Activated CD8-positive, alpha-beta memory T cell treated with anti-CD3 and anti-CD28 coated beads, Interleukin-2, amount 10 ng/mL, durations not matched to agents 7 days and 5 days (primary cell): Measurements from ENCODE around the gene GSDME. TPM values are rescaled to one million over a fixed set of nuclear protein-coding genes. Genes with fewer than 3 reads are reported as not detected.

Experiments
- ATAC-seq: fragments of 150-1000 bp; cut with Tn5 transposase; one replicate; pipeline ENCODE4 v1.10.0; 2021; ENCODE audit warnings: moderate library complexity
- CTCF ChIA-PET: fragments of 350-600 bp; sonication (Branson Sonifier 250); formaldehyde crosslinking; loops from one replicate; lab custom pipeline; 2021; ENCODE audit warnings: antibody characterized with exemption; lab: Charles Lee
- DNase-seq: peaks from one replicate; pipeline ENCODE4 v3.0.0-alpha.2; 2020
- H3K27ac Mint-ChIP-seq: one replicate; pipeline ENCODE4 v1.8.0; 2021; ENCODE audit warnings: mild to moderate bottlenecking, mixed read lengths
- H3K27me3 Mint-ChIP-seq: one replicate; pipeline ENCODE4 v1.8.0; 2021; ENCODE audit warnings: mixed read lengths
- H3K36me3 Mint-ChIP-seq: one replicate; pipeline ENCODE4 v1.8.0; 2021; ENCODE audit warnings: mild to moderate bottlenecking, mixed read lengths
- H3K4me1 Mint-ChIP-seq: one replicate; pipeline ENCODE4 v1.8.0; 2021; ENCODE audit warnings: mixed read lengths
- H3K4me3 Mint-ChIP-seq: one replicate; pipeline ENCODE4 v1.8.0; 2021; ENCODE audit warnings: mild to moderate bottlenecking, moderate library complexity, mixed read lengths
- H3K9me3 Mint-ChIP-seq: one replicate; pipeline ENCODE4 v1.8.0; 2022; ENCODE audit warnings: low read depth, mixed read lengths
- total RNA-seq, 2 experiments: library from RNA; stranded (reverse); gene quantifications; one replicate each; pipeline ENCODE4 v1.2.3, GENCODE V29; 2021

The GSDME gene
- total RNA-seq, 2 experiments from 2014 or later = 0.96 to 4.5 TPM

- Mint-ChIP-seq H3K4me1 (peaks cover 4% of the 10 kb centered on the region), H3K9me3 (no peaks in the 10 kb centered on the region), H3K4me3 (peak overlapping the region; percentile 30), H3K27me3 (no peaks in the 10 kb centered on the region), H3K36me3 (peaks cover 7% of the 10 kb centered on the region), H3K27ac (peak overlapping the region; percentile 7)
- DNase-seq (no peak), ATAC-seq (no peak)
- CTCF ChIA-PET = no interaction called here
Observed at GRCh38 chr7:24653316-24654085, 103.8 kb downstream of the GSDME start.

GRCh38 chr7:24652251-24652939, 104.9 kb downstream of the GSDME start:
- Mint-ChIP-seq H3K27me3 (no peaks in the 10 kb centered on the region), H3K27ac (no peak overlapping the region), H3K36me3 (peaks cover 3% of the 10 kb centered on the region), H3K4me1 (peaks cover 4% of the 10 kb centered on the region), H3K4me3 (no peak overlapping the region), H3K9me3 (no peaks in the 10 kb centered on the region)
- no peak for DNase-seq
- CTCF ChIA-PET = no interaction called here
- no peak for ATAC-seq

Other genes with a start within 250 kb of the GSDME start
- 10 to 100 TPM; 17.4 to 28.1 TPM for gene PALS2, start 184.0 kb downstream of the GSDME start, total RNA-seq
- gene OSBPL3, start 222.7 kb upstream of the GSDME start, total RNA-seq = 100 to 1,000 TPM in 1 of 2 experiments, 10 to 100 TPM in 1; 98.3 to 133 TPM